DMS114 treated with DMSO at 0.1 percent for 48 hours (cell line): ENCODE measurements around the gene MPEG1.

Experiments
- DNase-seq: peaks from one replicate; lab custom pipeline; 2025; ENCODE audit not compliant: unreplicated experiment; lab: John Stamatoyannopoulos, UW

MPEG1 gene

GRCh38 chr11:59188954-59189353, 23.8 kb downstream of the MPEG1 start:
- DNase-seq, result no peak

- no peak for DNase-seq
These were observed 25.1 kb downstream of the MPEG1 start for GRCh38 chr11:59187587-59187986.

GRCh38 chr11:59187035-59187434, 25.7 kb downstream of the MPEG1 start:
- DNase-seq, result no peak

- DNase-seq, result no peak
These were observed 26.6 kb downstream of the MPEG1 start for GRCh38 chr11:59186130-59186594.

- no peak for DNase-seq
These were observed 27.3 kb downstream of the MPEG1 start for GRCh38 chr11:59185386-59185945.

DNA sequence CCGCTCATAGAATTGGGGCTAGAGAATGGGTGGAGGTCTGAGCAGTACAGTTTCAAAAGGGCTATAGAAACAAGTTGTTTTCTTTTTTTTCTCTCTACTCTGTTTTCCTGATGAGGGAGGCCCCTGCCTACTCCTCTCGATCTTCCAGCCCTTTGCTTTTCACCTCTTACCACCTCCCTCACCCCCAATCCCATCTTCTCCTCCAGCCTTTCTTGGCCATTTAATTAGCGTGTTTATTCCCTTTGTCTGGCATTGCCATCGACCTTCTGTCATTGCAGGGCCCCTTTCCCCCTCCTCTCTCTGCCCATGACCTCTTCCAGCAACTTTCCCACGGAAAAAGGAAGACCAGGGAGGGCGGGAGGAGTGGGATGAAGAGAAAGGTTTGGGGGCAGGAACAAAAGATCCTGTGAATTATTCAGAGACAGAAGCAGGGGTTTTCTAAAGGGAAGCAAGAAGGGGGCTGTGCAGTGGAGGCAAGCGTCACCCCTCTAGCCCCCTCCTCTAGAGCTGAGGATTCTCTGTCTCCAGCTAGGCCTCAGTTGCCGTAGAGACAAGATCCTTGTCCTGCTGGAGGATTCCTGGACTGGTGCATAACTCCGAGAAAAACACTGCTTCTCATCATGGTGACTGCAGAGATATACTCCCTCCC, 27.9 kb downstream of the MPEG1 start:
- no peak for DNase-seq

DNA sequence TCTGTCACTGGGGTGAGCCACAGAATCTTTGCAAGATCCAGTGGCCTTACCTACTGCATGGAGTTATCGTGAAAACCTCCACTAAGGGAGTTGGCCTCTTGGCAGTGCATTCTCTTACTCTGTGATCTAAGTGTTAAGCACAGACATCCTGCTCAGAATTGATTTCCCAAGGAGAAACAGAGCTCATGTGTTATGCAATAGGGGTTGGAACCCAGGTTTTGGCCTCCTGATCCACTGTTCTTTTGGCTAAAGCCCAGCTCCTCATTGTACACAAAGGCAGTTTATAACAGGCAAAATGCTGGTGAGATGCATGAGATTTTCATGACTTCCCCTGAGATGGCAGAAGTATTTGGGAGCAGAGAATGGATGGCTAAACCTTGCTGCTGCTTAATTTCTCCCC, 29.0 kb downstream of the MPEG1 start:
- DNase-seq, result no peak

DNA sequence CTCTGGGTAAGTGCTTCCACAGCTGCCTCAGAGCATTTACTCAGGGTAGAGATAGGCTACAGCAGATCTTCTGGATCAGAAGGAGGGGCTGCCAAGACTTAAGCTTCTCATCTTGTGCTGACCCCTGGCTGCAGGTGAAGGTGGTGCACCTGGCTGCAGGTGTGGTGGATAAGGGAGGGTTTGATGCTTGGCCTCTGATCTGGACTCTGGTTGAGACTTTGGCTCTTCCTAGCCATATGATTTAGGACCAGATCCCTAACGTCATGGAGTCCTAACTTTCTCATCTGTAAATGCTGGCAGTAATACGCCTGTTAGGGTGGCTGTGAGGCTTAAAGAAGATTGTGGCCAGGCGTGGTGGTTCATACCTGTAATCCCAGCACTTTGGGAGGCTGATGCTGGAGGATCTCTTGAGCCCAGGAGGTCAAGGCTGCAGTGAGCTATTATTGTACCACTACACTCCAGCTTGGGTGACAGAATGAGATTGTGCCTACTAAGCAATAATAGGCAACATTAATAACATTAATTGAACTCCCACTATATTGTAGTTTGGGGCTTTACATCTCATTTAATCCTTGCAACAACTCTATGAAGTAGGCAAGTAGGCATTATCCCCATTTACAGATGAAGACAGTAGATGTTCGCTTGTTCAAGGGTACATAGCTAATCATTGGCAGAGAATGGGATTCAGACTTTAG, 30.1 kb downstream of the MPEG1 start:
- DNase-seq, result no peak

DNA sequence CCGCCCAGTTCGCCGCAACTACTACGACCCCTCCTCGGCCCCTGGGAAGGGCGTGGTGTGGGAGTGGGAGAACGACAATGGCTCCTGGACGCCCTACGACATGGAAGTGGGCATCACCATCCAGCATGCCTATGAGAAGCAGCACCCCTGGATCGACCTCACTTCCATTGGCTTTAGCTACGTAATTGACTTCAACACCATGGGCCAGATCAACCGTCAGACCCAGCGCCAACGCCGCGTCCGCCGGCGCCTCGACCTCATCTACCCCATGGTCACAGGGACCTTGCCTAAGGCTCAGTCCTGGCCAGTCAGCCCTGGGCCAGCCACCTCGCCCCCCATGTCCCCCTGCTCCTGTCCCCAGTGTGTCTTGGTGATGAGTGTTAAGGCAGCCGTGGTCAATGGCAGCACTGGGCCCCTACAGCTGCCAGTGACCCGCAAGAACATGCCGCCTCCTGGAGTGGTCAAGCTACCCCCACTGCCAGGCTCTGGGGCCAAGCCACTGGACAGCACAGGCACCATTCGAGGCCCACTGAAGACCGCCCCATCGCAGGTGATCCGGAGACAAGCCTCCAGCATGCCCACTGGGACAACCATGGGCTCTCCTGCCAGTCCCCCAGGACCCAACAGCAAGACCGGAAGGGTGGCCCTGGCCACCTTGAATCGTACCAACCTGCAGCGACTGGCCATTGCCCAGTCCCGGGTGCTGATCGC, 30.8 kb downstream of the MPEG1 start:
- no peak for DNase-seq

DNA sequence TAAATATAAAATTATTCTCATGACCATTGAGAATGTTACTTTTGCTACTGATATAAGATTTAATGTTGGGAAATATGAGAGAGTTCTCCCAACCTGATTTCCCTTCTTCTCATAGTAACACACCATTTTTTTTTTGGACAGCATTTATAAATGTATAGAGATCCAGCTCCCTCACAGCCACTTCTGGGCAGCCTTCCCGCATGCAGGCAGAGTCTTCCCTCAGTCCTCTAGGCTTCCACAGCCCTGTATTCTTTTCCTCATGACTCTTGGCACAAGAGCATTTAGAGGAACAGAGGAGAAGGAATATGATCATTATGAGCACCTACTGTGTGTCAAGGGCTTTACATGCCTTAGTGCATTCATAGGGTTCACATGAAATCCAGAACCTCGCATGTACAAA, 31.8 kb downstream of the MPEG1 start:
- no peak for DNase-seq

- no peak for DNase-seq
These were observed 32.5 kb downstream of the MPEG1 start for GRCh38 chr11:59180168-59180776.

GRCh38 chr11:59179121-59179520, 33.6 kb downstream of the MPEG1 start:
- DNase-seq, result no peak

GRCh38 chr11:59178402-59178801, 34.3 kb downstream of the MPEG1 start:
- DNase-seq, result no peak

- DNase-seq, result no peak
These were observed 36.4 kb downstream of the MPEG1 start for GRCh38 chr11:59176330-59176729.

DNA sequence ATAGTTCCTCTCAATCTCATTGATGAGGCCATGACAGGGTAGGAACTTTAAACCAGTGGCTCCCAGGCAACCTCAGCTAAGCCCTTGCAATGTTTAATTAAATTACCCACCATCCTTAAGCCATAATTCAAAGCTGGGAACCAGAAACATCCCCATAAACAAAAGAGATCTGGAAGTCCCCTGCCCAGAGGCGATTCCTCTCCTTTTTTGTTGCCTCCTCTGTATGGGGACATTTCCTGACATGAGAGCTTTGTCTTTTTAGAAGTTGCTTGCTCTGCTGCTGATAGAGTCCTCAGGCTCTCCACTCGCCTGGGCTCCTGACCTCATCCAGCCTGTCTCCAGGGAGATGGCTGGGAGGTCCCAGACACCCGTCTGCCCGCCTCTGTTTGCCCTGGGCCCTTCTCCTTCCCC, 37.6 kb downstream of the MPEG1 start:
- DNase-seq, result no peak

DNA sequence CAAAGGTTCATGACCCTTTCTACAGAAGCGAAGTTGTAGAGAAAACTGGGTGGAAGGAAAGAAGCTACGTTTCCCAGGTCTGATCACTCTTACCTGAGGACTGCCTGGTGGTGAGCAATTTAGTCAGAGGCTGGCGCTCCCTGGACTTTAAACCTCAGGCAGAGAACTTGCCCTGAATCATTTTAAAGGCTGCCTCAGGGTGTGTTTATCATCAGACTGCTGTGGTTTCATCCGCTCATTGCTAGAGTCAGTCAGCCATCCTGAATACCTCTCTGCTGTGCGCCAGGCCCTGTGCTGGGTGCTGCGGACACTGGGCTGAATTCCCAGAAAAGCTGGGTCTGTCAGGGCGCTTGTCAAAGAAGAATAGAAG, 38.1 kb downstream of the MPEG1 start:
- DNase-seq, result no peak

DNA sequence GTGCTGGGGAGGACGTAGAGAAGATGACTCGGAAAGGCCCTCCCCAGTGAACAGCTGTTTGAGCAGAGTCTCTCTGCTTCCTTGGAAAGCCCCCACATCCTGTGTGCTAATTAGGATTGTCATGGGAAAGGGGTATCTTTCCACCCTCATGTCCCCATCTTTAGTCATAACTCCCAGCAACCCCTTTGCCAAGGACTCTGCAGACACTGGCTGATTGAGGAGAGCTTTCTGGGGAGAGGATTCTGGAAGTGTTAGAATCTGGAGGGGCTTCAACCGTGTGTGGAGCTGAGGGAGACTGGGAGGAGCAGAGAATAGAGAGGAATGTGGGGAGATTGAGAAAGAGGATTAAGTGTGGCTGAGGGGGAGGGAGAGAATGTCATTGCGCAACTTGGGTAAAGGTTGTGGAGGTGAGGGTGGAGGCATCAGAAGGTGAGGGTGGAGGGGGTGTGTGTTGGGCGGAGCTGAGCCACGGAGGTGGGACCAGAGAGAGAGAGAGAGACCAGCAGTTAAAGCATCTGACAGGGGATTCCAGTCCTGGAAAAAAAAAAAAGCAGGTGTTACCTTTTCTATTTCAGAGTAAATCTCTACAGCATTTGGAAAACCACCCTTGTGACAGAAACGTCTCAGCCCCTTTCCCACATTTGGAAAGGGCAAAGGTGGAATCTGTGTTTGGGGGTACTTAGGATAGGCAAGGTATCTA, 38.6 kb downstream of the MPEG1 start:
- DNase-seq, result no peak

DNA sequence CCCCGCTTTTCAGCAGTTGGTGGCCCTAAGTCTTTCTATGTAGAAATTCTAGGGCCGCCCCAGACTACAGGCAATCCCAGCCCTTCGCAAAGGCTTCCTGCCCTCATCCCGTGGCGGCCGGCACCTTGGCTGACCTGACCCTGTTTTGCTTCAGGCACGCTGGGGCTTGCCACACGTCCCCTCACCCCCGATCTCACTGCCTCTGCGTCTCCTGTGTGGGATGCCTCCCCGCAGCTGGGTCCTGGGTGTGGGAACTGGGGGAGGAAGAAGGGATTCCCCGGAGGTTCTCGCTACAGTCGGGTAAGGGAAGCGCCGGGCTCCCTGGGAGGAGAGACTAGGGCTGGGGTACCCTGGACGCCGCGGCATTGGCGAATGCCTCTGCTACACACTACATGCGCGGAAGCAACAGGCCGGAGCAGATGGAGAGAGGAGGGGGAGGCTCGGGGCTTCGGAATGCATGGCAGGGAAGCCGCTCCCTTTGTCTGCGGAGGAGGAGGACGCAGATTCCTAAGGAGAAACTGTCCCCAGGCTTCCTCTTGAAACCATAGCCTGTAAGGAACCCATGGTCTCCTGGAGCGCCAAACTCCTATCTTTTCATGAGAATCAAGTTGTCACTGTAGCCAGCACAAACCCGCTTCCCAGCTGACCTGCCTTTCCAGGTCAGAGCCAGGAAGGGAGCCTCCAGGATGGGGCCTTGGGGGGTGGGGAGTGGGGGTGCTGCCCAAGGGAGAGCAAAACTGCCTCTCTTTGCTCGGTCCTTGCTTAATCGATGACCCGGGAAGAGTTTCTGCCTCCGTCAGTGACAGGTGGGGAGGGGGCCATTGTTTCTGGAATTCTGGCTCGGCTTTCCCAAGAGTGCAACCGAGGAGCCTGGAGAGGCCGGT, 39.4 kb downstream of the MPEG1 start:
- DNase-seq, result no peak

GRCh38 chr11:59172345-59173079, 40.2 kb downstream of the MPEG1 start:
- DNase-seq, result no peak
